ENCODE measurements around the gene KLHDC8A.

The KLHDC8A gene

GRCh38 chr1:205294175-205294917 lies 62.4 kb downstream of the KLHDC8A start:
- DNase-seq = no peak

- DNase-seq = no peak
Observed at GRCh38 chr1:205293350-205294074, 63.2 kb downstream of the KLHDC8A start.

GRCh38 chr1:205291596-205291995 lies 65.1 kb downstream of the KLHDC8A start:
- DNase-seq = no peak

GRCh38 chr1:205287767-205288559 lies 68.8 kb downstream of the KLHDC8A start:
- no peak for DNase-seq

GRCh38 chr1:205287076-205287475 lies 69.6 kb downstream of the KLHDC8A start:
- DNase-seq = no peak

GRCh38 chr1:205286335-205286950 lies 70.3 kb downstream of the KLHDC8A start:
- DNase-seq = no peak

Measured in NCI-H1930 (cell line).